Kidney epithelial cell (primary cell): ENCODE measurements around the gene PLXNC1. TPM values are rescaled to one million over a fixed set of nuclear protein-coding genes. Genes with fewer than 3 reads are reported as not detected.

Source experiments
- DNase-seq: peaks from one replicate; pipeline ENCODE4 v3.0.0-alpha.2; 2010; ENCODE audit warnings: low read depth
- H3K27me3 ChIP-seq: 2 replicates; pipeline ENCODE4 v1.6.0; 2011; ENCODE audit warnings: low read length; ENCODE audit not compliant: control insufficient read depth, insufficient read depth
- H3K36me3 ChIP-seq: 2 replicates; pipeline ENCODE4 v1.5.1; 2011; ENCODE audit warnings: low read length; ENCODE audit not compliant: control insufficient read depth, insufficient read depth
- H3K4me3 ChIP-seq: 2 replicates; pipeline ENCODE4 v1.5.1; 2011; ENCODE audit warnings: low read depth, mild to moderate bottlenecking, control low read depth, low read length
- total RNA-seq: library from RNA; depleted of rRNA; stranded (reverse); fragments of >200 nt; gene quantifications from 2 replicates; pipeline ENCODE4 v1.2.3, GENCODE V29; 2015
- TF ChIP-seq, protein P1 (sequence below): IDR thresholded peaks from 2 replicates; pipeline ENCODE4 v1.5.1; 2011; ENCODE audit warnings: mild to moderate bottlenecking, moderate library complexity, low read length, control low read depth, inconsistent platforms; ENCODE audit not compliant: insufficient read depth, poor library complexity, severe bottlenecking

Gene PLXNC1
- total RNA-seq, 1 donor from 2014 or later, result 0.21 TPM

DNA sequence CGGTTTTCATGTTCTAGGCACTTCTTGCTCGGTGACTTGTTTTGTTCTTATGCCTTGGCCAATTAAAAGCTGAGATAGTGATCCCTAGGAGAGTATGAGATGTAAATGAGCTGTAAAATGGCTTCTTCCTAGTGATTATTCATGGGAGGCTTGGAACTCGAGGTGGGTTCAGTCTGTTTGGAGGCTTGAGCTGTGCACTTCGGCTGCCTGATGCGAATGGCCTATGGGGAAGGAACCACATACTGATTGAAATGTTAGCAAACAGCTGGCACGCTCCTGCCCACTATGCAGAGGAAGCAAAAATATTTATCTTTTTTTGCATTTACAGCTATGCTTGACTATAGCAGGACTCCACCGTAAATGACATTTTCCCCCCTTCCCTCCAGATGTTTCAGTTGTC, 75.5 kb downstream of the PLXNC1 start:
- TF ChIP-seq, protein P1, sequence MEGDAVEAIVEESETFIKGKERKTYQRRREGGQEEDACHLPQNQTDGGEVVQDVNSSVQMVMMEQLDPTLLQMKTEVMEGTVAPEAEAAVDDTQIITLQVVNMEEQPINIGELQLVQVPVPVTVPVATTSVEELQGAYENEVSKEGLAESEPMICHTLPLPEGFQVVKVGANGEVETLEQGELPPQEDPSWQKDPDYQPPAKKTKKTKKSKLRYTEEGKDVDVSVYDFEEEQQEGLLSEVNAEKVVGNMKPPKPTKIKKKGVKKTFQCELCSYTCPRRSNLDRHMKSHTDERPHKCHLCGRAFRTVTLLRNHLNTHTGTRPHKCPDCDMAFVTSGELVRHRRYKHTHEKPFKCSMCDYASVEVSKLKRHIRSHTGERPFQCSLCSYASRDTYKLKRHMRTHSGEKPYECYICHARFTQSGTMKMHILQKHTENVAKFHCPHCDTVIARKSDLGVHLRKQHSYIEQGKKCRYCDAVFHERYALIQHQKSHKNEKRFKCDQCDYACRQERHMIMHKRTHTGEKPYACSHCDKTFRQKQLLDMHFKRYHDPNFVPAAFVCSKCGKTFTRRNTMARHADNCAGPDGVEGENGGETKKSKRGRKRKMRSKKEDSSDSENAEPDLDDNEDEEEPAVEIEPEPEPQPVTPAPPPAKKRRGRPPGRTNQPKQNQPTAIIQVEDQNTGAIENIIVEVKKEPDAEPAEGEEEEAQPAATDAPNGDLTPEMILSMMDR, result no peak
- H3K27me3 ChIP-seq, result no peaks in the 10 kb centered on the region
- no peaks in the 10 kb centered on the region for H3K36me3 ChIP-seq
- DNase-seq, result no peak
- no peak overlapping the region for H3K4me3 ChIP-seq

DNA sequence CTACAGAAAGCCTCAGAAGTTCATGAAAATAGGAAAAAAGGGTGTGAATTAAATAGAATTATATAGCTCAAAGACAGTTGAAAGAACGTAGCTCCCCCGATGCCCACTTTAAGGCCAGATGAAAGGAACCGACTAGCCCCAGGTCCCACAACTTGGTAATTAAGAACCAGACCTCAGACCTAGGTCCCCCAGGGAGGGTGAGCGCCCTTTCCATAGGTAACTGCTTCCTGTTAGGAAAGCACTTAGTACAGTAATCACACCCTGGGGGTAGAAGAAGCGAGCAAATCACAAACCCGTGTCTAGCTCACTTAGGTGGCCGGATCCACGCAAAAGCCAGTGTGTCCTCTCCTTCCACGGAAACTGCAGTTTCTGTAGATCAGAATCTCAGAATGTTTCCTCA, 77.1 kb downstream of the PLXNC1 start:
- TF ChIP-seq, protein P1, result no peak
- Histone ChIP-seq H3K36me3 (no peaks in the 10 kb centered on the region), H3K4me3 (no peak overlapping the region), H3K27me3 (no peaks in the 10 kb centered on the region)
- no peak for DNase-seq

DNA sequence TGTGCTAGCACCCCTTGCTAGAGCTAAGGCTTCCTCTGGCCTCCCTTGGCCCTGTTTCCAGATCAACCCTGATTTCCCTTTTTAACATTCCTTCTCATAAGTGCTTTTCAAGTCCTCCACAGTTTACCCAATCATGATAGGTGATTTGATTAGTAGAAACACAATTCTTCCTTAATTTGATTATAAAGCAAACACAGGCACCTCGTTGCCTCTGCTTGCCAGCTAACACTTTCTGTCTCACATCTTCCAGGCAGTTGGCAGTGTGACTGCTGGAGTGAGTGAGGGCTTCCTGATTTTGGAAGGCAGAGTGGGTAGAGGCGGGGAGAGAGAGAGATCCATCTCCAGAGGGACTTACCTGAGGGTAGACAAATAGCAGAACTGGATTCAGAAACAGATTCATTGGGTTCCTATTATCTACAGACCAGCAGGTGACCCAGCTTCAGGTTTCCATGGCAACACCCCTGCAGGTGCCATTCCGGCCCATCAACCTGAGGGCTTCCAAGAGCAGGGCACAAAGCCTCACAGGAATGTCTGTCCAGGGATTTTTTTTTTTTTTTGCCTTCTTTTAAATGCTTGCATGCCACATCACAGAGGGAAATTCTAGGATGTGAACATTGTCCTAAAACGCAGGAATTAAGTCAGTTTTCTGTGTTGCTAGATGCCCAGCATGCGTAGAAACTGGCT, 77.7 kb downstream of the PLXNC1 start:
- H3K4me3 ChIP-seq, result no peak overlapping the region
- no peaks in the 10 kb centered on the region for H3K36me3 ChIP-seq
- H3K27me3 ChIP-seq, result no peaks in the 10 kb centered on the region
- no peak for DNase-seq
- TF ChIP-seq, protein P1, result no peak

DNA sequence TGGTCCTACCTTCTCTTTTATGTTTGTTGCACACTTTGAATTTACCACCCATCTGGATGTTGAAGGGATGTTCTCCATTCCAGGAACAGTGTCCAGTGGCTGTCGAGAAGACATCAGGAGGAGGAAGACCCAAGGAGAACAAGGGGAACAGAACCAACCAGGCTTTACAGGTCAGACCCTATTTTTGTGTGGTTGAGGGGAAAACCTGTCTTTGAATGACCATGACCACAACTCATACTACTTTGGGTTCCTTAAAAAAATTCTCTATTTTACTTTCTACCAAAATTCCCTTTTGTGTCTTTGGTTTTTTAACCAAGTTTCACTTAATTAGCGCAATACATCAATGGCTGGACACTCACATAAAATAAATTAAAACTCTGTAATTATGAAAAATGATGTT, 78.7 kb downstream of the PLXNC1 start:
- H3K36me3 ChIP-seq, result no peaks in the 10 kb centered on the region
- TF ChIP-seq, protein P1, result no peak
- no peaks in the 10 kb centered on the region for H3K27me3 ChIP-seq
- no peak for DNase-seq
- no peak overlapping the region for H3K4me3 ChIP-seq

DNA sequence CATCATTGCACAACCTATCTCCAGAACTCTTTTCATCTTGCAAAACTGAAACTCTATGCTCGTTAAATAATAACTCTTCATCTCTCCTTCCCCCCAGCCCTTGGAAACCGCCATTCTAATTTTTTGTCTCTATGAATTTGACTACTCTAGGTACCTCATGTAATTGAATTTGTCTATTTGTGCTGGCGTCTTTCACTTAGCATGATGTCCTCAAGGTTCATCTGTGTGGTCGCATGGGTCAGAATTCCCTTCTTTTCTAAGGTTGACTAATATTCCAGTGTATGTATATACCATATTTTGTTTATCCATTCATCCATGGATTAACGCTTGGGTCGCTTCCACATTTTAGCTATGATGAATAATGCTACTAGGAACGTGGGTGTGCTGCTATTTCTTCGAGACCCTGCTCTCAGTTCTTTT, 80.1 kb downstream of the PLXNC1 start:
- H3K36me3 ChIP-seq, result no peaks in the 10 kb centered on the region
- H3K4me3 ChIP-seq, result no peak overlapping the region
- H3K27me3 ChIP-seq, result peaks cover 4% of the 10 kb centered on the region
- DNase-seq, result no peak
- TF ChIP-seq, protein P1, result no peak

DNA sequence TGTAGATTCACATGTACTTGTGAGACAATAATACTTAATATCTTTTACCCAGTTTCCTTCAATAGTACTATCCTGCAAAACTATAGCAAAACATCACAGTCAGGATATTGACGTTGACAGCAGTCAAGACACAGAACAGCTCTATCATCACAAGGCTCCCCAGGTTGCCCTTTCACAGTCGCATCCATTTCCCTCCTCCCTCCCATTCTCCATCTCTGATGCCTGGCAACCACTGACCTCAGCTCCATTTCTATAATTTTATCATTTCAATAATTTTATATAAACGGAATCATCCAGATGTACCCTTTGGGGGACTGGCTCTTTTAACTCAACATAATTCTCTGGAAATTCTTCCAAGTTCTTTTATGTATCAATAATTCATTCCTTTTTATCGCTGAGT, 81.5 kb downstream of the PLXNC1 start:
- Histone ChIP-seq H3K27me3 (peaks cover 4% of the 10 kb centered on the region), H3K36me3 (no peaks in the 10 kb centered on the region), H3K4me3 (no peak overlapping the region)
- TF ChIP-seq, protein P1, result no peak
- no peak for DNase-seq
